Urothelium cell line (cell line): ENCODE results near the gene CLDN5.

Source experiments
- DNase-seq: peaks from one replicate; pipeline ENCODE4 v3.0.0; 2011; ENCODE audit warnings: low spot score, mixed read lengths
- FAIRE-seq: peaks from 2 replicates; lab custom pipeline; 2011; peaks lifted over from hg19 to GRCh38; lab: Jason Lieb, UNC

CLDN5 gene

DNA sequence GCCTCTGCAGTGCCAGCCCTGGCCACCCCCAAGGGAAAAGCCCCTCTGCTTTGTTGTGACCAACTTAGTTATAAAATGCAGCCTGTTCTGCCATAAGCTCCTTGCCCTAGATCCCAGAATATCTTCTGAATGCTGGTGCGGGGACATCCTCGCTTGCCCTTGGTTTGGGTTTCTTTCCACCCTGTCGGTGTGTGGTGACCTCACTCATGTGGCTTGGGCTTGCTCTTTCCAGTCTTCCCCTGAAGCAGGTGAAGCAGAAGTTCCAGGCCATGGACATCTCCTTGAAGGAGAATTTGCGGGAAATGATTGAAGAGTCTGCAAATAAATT is 16.7 kb downstream of the CLDN5 start:
- FAIRE-seq: no peak
- DNase-seq: no peak

DNA sequence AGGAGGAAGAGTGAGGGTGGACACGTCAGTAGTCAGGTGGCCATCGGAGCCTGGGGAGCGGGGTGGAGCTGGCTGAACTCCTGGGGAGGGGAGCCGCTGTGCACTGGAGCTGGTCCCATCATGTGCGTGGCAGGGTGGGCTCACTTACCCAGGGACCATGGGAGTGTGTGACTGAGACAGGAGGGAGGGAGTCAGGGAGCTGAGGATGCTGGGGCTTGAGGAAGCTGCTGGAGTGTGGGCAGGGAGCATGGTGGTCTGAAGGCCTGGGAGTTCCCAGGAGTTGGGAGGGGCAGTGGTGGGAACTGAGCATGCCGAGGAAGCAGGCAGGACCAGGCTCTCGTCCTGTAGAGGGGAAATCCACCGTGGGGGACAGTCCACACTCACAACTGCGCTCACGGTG is 18.0 kb downstream of the CLDN5 start:
- DNase-seq (no peak), FAIRE-seq (no peak)

DNA sequence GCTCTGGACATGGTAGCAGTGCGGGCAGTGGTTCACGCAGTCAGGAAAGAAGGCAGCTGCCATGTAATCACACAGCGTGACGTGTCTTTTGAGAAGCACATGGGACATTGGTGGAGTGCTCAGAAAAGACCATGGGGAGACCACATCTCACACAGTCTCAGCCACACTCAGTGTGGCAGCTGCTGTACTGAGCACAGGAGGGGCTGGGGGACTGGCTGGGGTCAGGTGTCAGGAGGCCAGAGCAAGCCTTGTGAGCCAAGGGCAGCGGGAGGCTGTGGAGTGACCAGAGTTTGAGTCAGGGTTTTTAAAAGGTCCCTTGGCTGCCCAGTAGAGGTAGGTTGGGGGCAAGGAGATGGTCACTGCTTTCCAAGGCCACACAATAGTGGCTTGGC is 18.5 kb downstream of the CLDN5 start:
- no peak for FAIRE-seq
- DNase-seq: no peak

DNA sequence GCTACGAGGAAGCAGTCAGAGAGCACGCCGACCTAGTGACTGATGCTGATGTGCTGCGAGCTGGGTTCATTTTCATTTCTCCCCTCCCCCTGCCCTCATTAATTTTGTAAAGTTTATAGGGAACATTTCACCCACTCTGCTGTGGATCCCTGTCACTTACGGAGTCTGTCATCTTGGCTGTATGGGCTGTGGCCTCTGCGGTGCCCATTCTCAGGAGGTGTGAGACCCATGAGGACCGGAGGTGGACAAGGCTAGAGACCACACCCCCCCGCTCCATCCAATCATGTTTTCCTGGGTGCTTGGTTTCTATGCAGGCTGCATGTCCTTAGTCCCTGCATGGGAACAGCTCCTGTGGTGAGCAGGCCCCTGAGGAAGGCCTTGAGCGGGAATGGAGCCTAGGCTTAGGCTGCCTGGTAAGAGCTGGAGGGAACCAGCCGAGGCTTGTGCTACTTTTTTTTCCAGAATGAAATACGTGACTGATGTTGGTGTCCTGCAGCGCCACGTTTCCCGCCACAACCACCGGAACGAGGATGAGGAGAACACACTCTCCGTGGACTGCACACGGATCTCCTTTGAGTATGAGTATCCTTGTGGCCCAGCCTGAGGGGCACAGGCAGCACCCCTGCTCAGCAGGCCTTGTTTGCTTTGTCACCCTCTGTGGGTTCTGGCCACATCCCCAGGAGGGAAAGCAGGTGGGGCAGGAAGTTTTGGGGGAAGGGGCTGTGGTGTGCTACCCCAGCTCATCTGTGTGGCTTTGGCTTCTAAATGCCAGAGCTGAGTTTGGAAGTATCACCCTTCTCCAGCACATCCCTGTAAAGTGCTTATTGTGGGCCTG is 19.1 kb downstream of the CLDN5 start:
- DNase-seq: no peak
- peak; percentile 58 for FAIRE-seq

DNA sequence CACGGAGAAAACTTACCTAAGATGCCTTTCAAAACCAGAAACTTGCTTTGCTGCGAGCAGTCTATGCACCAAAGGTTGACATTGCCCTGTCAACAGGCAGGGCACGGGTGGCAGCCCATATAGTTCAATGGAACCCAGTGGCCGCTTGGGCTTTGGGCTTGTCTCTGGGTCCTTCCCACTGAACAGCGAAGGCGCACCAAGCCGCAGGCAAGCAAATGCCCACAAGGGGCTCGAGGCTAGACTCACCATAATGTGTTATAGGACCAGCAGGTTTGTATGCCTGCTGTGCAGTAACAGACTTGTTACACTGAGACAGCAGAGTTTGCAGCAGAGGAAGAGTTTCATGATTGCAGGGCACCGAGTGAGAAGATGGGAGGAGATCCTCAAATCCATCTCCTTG is 20.3 kb downstream of the CLDN5 start:
- DNase-seq: no peak
- peak; percentile 76 for FAIRE-seq

DNA sequence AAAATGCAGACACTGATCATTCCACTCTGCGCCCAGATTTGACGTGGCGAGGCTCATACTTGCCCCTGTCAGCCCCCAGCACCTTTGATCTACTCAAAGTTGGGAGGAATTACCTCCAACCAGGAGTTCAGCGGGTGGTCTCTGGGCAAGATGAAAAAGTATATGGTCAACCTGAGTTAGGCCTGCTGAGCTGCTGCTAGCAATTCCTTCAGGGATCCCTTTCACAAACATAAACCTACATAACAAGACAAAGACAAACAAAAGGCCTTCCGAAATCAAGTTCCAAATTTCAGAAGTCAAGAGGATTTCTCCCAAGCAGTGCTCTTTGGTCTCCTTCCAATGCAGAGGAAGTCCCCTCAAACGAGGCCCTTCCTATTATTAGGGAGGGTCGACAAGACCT is 20.8 kb downstream of the CLDN5 start:
- FAIRE-seq (no peak), DNase-seq (no peak)

DNA sequence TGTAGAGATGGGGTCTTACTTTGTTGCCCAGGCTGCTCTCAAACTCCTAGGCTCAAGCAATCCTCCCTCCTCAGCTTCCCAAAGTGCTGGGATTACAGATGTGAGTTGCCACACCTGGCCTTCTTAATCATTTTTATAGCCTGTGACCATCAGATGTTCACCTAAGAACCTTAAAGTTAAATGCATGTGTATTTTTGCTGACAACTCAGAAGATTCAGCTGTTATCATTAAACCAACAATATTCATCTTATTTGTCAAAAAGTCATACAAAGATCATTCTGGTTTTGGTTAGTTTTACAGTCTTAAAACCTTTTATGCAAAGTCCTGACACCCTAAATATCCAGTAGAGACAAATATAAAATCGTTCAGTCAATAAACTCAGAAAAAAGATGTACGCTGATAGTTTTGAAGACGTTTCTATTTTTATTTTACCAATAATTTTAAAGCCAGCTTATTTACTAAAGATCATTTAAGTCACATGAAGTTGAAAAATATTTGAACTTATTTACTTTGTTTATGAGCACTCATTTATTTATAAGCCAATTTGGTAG is 22.2 kb downstream of the CLDN5 start:
- DNase-seq (no peak), FAIRE-seq (no peak)

DNA sequence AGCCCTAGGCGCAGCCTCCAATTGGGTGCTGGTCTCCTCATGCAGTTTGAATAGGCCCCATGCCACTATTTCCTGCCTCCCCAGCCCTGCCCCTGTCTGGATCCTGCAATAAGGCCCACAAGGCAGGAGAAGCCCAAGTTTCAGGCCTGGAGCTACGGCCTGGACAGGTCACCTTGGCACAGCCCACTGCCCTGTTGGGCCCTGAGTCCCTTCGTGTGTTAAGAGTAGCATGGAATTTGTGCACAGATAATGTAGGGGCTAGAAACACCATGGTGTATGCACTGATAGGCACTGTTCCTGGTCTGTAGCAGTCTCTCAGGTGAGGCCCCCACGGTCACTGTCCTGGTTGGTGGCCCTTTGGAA is 24.3 kb downstream of the CLDN5 start:
- DNase-seq: no peak
- no peak for FAIRE-seq

DNA sequence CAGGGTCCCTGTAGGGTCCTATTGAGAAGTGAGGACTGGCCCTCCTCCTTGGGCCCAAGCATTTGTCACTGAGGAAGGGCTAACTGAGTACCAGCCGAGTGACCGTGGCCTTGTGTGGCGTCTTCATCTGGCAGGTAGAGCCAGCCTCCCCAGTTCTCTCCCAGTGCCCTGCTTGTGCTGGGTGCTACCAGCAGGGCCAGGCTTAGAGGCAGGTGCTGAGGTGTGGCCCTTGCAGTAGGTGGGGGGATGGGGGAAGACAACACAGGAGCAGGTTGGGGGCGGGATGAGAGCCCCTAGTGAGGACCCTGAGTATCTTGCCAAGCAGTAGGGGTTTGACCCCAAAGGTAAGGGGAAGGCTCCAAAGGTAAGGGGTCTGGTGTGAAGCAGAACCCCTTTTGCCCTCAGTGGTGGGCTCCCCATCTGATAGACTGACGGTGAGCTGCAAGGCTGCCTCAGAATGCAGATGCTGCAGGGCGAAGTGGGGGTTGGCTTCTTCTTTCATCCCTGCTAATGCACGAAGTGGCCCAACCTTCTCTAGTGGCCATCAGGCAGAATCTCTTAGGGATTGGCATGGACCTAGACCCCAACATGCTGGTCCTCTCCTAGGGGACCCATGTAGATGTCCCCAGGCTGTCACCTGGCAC is 24.9 kb downstream of the CLDN5 start:
- peak; percentile 37 for FAIRE-seq
- DNase-seq: no peak

DNA sequence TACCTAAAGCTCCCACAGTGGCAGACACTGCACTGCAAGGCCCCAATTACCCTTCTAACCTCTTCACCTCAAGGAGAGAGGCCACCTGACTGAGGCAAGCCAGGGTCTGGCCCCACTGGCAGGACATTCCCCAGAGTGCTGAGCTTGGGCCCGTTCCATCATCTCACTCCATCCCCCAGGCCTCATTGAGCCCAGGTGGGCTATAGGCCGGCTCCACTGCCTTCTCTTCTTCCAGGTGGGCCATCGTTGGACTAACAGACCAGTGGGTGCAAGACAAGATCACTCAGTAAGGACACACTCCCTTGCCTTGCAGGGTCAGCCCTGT is 25.4 kb downstream of the CLDN5 start:
- FAIRE-seq: peak; percentile 17

DNA sequence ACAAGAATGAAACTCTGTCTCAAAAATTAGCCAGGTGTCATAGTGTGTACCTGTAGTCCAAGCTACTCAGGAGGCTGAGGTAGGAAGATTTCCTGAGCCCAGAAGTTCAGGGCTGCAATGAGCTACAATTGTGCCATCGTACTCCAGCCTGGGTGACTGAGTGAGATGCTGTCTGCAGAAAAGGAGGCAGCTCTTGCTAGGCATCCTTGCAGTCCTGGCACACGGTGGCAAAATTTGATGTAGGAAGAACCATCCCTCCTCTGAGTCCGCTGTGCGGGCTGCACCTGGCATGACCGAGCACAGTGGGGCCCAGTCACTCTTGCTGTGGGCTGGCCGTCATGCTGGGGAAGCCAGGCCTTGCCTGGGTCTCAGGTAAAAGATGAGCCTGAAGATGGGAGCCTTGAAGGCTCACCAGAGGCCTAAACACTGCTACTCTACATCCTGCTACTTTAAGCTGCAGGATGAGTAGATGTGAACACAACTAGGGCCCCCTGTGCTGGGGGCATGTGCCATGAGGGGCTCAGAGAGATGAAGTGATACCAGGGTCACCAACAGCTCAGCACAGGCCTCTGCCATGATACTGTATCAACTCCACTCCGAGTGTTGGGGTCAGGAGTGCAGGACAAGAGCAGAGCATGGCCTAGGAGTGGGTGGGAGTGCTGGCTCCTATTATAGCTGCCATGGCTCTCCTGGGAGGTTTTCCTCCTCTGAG is 25.9 kb downstream of the CLDN5 start:
- DNase-seq (no peak), FAIRE-seq (peak; percentile 9)

More for the DNA sequence above, 25.4 kb downstream of the CLDN5 start:
- no peak for DNase-seq

DNA sequence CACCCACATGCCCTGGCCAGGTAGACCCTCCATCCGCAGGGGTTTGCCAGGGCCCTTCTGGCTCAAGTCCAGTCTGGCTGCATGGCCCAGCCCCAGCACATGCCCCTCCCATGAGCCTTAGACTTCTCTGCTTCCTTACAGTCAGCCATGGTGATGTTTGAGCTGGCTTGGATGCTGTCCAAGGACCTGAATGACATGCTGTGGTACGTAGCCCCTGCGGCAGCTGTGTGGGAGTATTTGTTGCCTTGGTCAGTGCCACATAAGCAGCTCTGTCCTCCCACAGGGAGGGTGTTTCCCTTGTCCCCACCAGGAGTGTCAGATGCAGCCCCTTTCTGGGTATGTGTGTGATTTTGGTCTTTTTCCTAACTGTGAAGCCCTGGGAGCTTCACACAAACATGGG is 27.0 kb downstream of the CLDN5 start:
- DNase-seq: no peak
- FAIRE-seq: peak; percentile 53

DNA sequence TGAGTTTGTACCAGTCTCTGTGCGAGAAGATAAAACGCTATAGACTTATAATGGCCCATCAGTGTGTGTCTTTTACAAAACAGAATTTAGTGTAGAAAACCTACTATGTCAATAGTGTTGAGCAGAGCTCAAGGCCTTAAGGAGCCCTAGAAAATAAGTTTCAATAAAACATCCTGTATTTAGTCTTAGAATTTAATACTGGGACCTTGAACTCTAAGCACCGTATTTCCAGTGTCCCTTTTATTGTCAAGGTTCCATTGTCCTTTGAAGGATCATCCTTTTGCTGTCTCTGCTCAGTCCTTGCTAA is 27.9 kb downstream of the CLDN5 start:
- DNase-seq: no peak
- FAIRE-seq: no peak

DNA sequence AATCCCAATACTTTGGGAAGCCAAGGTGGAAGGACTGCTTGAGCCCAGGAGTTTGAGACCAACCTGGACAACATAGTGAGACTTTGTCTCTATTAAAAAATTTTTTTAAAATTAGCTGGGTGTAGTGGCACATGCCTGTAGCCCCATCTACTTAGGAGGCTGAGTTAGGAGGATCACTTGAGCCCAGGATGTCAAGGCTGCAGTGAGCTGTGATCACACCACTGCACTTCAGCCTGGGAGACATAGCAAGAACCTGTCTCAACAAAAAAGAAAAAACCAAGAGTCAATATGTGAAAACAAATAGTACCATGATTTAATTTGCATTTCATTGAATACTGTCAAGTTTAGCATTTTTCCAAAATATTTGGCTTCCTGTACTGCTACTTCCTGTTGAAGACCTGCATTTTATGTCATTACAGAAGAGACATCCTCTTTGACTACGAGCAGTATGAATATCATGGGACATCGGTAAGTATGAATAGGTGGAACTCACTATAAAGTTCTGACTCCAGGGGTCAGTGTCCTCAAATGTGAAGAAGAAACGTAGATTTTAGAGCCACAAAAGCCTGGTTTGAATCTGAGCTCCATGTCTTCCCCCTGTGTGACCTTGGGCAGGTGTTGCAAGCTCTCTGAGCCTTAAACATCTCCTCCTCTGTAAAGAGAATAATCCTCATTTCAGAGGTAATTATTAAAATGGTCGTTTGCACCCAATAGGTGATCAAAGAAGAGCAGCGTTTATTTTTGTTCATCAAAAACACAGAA is 28.5 kb downstream of the CLDN5 start:
- FAIRE-seq (peak; percentile 30), DNase-seq (no peak)

DNA sequence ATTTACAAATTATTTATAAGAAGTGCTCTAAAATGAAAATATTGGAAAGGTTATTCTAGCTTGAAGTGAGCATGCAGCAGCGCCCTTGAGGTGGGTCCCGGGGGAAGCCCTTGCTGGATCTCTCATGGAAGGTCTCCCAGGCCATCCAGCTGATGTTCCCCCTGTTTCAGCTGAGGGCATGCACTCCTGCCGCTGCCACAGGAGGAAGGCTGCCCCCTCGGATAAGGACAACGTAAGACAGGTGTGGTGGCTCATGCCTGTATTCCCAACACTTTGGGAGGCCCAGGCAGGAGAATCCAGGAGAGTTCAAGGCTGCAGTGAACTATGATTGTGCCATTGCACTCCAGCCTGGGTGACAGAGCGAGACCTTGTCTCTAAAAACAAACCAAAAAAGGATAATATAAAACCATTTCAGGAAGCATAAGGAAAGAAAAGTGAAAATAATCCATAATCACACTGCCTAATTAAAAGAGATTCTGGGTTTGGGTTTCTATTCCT is 29.5 kb downstream of the CLDN5 start:
- DNase-seq (no peak), FAIRE-seq (no peak)

DNA sequence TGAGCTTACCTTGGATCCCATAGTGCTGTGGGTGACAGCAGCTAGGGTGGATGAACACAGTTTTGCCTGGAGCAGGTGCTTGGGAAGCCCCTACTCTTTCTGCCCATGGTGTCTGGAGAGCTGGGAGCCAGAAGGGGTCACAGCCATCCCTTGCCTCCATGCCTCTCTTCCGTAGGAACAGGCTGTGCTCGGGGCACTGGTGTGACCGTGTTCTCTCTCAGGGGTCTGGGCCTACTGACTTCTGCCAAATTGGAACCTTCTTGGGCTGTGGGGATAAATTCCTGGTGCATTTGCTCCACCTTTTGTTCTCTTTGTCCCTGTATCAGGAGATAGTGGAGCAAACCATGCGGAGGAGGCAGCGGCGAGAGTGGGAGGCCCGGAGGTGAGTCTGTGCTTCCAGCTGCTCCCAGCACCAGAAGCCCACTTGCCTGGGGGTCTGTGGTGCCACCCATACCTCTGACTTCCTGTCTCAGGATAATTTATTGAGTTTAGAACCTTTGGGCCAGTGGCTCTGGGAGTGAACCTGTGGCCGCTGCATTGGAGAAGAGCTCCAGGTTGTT is 30.1 kb downstream of the CLDN5 start:
- FAIRE-seq (no peak), DNase-seq (no peak)

DNA sequence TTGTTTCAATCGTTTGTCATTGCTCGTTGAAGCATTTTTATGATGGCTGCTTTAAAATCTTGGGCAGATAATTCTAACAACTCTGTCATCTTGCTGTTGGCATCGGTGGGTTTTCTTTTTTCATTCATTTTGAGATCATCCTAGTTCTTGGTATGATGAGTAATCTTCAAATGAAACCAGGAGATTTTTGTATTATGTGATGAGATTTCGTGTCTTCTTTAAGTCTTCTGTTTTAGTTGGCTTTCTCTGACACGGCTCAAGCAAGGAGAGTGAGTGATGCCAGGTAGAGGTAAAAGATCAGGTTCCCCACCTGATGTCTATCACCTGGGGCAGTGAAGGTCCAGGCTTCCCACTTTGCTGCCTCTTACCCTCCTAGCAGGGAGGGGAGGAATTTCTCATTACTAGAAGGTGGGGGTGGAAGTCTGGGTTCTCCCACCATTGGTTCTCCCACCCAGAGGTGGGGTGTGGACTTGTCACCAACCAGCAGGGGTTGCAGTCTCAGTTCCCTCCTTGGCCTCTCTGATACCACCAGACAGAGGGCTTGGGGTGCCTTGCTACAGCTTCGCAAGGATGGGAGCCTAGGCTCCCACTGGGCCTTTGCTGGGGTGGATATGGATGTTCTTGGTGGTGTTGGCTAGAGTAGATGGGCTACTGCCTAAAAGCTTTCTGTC is 31.6 kb downstream of the CLDN5 start:
- DNase-seq: no peak
- no peak for FAIRE-seq

DNA sequence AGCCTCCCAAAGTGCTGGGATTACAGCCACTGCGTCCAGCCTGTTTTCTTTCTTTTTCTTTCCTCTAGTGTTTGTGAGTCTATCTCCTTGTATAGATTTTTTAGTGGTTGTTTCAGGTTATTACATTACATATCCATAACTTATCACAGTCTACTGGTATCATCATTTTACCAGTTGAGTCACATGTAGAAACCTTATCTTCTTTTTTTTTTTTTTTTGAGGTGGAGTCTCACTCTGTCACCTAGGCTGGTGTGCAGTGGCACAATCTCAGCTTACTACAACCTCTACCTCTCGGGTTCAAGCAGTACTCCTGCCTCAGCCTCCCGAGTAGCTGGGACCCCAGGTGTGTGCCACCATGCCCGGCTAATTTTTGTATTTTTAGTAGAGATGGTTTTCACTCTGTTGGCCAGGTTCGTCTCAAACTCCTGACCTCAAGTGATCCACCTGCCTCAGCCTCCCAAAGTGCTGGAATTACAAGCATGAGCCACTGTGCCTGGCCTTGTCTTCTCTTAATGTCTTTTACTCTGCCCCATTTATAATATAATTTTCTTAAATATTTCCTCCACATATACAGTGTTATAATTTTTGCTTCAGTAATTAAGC is 33.5 kb downstream of the CLDN5 start:
- FAIRE-seq (no peak), DNase-seq (no peak)

DNA sequence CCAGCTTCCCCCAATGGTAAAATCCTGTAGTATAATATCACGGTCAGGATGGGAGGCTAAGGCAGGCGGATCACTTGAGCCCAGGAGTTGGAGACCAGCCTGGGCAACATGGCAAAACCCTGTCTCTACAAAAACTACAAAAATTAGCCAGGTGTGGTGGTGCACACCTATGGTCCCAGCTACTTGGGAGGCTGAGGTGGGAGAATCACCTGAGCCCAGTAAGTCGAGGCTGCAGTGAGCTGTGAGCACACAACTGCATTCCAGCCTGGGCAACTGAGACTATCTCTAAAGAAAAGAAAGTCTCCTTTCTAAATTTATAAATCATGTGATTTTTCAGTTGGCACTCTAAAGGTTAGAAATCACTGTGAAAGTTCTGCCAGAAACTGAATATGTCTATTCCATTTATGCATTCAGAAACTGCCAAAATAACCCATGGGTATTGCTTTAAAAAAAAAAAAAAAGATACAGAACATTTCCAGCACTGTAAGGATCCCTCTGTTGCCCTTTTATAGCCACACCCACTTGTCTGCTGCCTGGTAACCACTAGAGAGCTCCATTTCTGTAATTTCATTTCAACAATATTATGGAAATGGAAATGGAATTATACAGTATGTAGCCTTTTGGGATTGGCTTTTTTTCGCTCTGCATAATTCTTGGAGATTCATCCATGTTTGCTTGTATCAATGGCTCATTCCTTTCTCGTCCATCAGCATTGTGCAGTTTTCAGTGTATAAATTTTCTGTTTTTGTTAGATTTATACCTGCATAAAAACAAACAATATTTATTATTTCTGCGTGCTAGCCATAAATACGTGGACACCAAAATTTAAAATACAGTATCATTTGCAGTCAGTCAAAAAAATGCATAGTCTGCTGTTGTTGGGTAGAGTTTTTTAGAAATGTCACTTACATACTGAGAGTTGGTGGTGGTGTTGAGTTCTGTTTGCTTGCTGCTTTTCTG is 35.0 kb downstream of the CLDN5 start:
- no peak for FAIRE-seq
- no peak for DNase-seq
